Body of pancreas (tissue), 4 donors: ENCODE measurements around the gene ACAA1. TPM values are rescaled to one million over a fixed set of nuclear protein-coding genes. Genes with fewer than 3 reads are reported as not detected.

Experiments
- ATAC-seq: fragments of 150-250 bp; one replicate; pipeline ENCODE4 v1.9.1; 2016
- DNase-seq, 4 donors: peaks; one replicate each; pipeline ENCODE4 v3.0.0-alpha.2; 2019
- H3K27ac ChIP-seq, 4 donors: fragments of 200-600 bp; sonication (generic); 1 replicate in 3 of 4; 2 replicates in 1 of 4; pipeline versions ENCODE4 v1.5.1 to v1.6.1; 2016 to 2019; ENCODE audit warnings: mild to moderate bottlenecking in 1 of 4, mixed read lengths in 1 of 4, moderate library complexity in 1 of 4
- H3K27me3 ChIP-seq, 2 donors: fragments of 200-600 bp; sonication (generic); one replicate each; pipeline ENCODE4 v1.6.0; 2016; ENCODE audit warnings: mild to moderate bottlenecking in 1 of 2
- H3K36me3 ChIP-seq, 2 donors: fragments of 200-600 bp; sonication (generic); replicated peaks in 1 of 2; 2 replicates each; pipeline ENCODE4 v1.5.1; 2016; ENCODE audit warnings: low read depth in 2 of 2; ENCODE audit not compliant: insufficient read depth in 1 of 2
- H3K4me1 ChIP-seq: fragments of 200-600 bp; sonication (generic); one replicate; pipeline ENCODE4 v1.6.0; 2016
- H3K4me3 ChIP-seq, 2 donors: fragments of 200-600 bp; sonication (generic); 1 replicate in 1 of 2; 2 replicates in 1 of 2; pipeline ENCODE4 v1.5.1; 2016 to 2019
- H3K9me3 ChIP-seq, 3 donors: fragments of 200-600 bp; sonication (generic); 1 replicate in 2 of 3; 2 replicates in 1 of 3; pipeline ENCODE4 v1.5.1; 2016
- POLR2A ChIP-seq, 3 donors: fragments of 450-650 bp; IDR thresholded peaks; one replicate each; pipeline ENCODE4 v1.6.1; 2016; ENCODE audit warnings: antibody characterized with exemption in 3 of 3, mild to moderate bottlenecking in 2 of 3
- WGBS, 2 donors: methylation state at CpG; one replicate each; pipeline ENCODE4 v1.1.5; 2017; 5-methylcytosine and 5-hydroxymethylcytosine counted together
- intact Hi-C: fragments of 100-400 bp; cut with DNase I; formaldehyde crosslinking; loops from one replicate; pipeline ENCODE4 v1.15.1; 2023
- total RNA-seq, 2 donors: library from RNA; depleted of rRNA; stranded (reverse); fragments of >200 nt; gene quantifications; one replicate each; pipeline ENCODE4 v1.1.0, GENCODE V29; 2016
- TF ChIP-seq, protein P1 (sequence below), 7 experiments: fragments of 450-650 bp in 4 of 7; fragments of 200-600 bp in 3 of 7; sonication (generic) in 3 of 7; IDR thresholded peaks; one replicate each; pipeline ENCODE4 v1.5.1; 2016 to 2019; ENCODE audit warnings: antibody characterized with exemption in 7 of 7

ACAA1 gene
- total RNA-seq, 2 donors from 2014 or later: 91.8 to 92.6 TPM

DNA sequence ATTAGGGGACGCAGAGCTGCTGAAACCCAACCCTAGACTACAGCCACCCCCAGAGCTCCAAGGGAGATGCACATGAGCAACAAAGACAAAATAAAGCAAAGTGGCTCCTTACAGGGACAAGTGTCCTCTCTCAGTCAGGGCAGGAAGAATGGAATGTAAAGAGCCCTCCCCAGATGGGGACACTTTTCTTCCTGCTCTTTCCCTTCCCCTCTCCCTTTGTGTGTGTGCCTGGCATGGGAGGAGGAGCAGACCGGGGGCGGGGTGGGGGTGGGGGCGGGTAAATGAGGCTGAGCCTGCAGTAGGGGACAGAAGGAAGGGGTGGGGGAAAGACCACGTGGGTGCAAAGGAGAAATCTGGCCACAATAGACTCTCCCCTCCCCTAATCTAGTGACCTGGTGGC is 37.4 kb downstream of the ACAA1 start:
- no peaks in the 10 kb centered on the region for H3K9me3 ChIP-seq
- H3K27me3 ChIP-seq: no peaks in the 10 kb centered on the region
- H3K27ac ChIP-seq: no peak overlapping the region
- DNase-seq (no peak), ATAC-seq (no peak)
- intact Hi-C loops: no loop called here
- no peaks in the 10 kb centered on the region for H3K36me3 ChIP-seq
- WGBS, 2 donors: 26 to 62% methylated on average over 3 to 5 of the region's 5 CpGs
- no peak for TF ChIP-seq POLR2A (IDR thresholded peaks at IDR 0.05)
- TF ChIP-seq, protein P1, sequence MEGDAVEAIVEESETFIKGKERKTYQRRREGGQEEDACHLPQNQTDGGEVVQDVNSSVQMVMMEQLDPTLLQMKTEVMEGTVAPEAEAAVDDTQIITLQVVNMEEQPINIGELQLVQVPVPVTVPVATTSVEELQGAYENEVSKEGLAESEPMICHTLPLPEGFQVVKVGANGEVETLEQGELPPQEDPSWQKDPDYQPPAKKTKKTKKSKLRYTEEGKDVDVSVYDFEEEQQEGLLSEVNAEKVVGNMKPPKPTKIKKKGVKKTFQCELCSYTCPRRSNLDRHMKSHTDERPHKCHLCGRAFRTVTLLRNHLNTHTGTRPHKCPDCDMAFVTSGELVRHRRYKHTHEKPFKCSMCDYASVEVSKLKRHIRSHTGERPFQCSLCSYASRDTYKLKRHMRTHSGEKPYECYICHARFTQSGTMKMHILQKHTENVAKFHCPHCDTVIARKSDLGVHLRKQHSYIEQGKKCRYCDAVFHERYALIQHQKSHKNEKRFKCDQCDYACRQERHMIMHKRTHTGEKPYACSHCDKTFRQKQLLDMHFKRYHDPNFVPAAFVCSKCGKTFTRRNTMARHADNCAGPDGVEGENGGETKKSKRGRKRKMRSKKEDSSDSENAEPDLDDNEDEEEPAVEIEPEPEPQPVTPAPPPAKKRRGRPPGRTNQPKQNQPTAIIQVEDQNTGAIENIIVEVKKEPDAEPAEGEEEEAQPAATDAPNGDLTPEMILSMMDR (IDR thresholded peaks at IDR 0.05): no peak
- no peaks in the 10 kb centered on the region for H3K4me1 ChIP-seq
- no peak overlapping the region for H3K4me3 ChIP-seq

DNA sequence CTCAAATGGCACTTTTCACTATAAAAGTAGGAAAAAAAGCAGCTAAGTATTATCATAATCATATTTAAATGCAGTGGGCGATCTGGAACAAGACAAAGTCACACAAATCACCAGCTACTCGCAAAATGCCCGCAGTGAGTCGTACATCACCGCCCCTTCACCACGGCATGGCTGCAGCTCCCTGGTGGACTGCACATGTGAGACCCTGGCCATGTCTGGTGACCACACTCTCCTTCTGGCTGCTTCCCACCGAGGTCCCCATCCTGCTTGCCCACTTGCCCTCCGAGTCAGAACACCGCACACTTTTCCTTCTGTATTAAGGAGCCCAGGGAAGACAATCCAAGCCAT is 38.6 kb downstream of the ACAA1 start:
- intact Hi-C loops: no loop called here
- Histone ChIP-seq H3K27ac (no peak overlapping the region), H3K4me3 (no peak overlapping the region), H3K36me3 (no peaks in the 10 kb centered on the region), H3K9me3 (no peaks in the 10 kb centered on the region), H3K27me3 (no peaks in the 10 kb centered on the region), H3K4me1 (no peaks in the 10 kb centered on the region)
- no peak for TF ChIP-seq POLR2A (IDR thresholded peaks at IDR 0.05)
- TF ChIP-seq, protein P1 (IDR thresholded peaks at IDR 0.05): no peak
- WGBS, 2 donors: 84 to 87% methylated on average over 9 of the region's 9 CpGs
- DNase-seq (no peak), ATAC-seq (no peak)

DNA sequence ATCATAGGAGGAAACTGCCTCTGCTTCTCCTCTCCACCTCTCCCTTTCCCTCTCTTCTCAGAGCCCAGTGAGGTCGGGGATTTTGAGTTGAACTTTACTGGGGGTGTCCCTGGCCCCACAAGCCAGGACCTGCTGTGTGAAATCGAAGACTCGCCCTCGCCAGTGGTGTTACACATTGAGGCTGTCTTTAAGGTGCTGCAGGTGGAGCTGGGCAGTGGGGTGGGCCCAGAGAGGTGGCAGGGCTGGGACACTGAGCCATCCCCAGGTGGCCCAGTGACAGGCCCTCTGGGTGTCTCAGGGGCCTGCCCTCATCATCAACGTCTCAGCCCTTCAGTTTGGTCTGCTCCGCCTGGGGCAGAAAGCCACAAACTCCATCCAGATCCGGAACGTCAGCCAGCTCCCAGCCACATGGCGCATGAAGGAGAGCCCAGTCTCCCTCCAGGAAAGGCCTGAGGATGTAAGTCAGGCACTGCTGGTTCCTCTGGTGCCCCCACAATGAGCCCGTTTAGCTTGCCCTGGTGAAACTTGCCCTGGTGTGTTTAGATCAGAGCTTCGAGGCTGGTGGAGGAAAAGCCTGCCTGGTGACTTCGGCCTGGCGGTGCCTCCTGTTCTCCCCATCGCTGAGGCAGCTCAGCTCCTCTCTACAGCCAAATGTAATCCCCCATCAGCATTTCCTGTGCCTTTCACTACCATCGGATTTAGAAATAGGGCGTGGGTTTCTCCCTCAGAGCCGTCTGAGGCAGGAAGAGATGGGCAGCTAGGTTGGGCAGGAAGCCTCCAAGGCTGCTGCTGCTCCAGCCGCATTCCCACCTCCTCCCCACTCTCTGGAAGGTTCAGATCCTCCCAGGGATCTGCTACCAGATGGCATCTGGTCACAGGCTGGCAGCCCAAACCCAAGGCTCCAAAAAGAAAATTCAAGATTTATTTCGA is 39.2 kb downstream of the ACAA1 start:
- DNase-seq (no peak), ATAC-seq (no peak)
- intact Hi-C loops: no loop called here
- Histone ChIP-seq H3K36me3 (no peaks in the 10 kb centered on the region), H3K4me1 (no peaks in the 10 kb centered on the region), H3K4me3 (no peak overlapping the region), H3K9me3 (no peaks in the 10 kb centered on the region), H3K27me3 (no peaks in the 10 kb centered on the region), H3K27ac (no peak overlapping the region)
- WGBS, 2 donors: 68 to 74% methylated on average over 15 to 19 of the region's 19 CpGs
- TF ChIP-seq POLR2A (IDR thresholded peaks at IDR 0.05): no peak
- TF ChIP-seq, protein P1 (IDR thresholded peaks at IDR 0.05): no peak

DNA sequence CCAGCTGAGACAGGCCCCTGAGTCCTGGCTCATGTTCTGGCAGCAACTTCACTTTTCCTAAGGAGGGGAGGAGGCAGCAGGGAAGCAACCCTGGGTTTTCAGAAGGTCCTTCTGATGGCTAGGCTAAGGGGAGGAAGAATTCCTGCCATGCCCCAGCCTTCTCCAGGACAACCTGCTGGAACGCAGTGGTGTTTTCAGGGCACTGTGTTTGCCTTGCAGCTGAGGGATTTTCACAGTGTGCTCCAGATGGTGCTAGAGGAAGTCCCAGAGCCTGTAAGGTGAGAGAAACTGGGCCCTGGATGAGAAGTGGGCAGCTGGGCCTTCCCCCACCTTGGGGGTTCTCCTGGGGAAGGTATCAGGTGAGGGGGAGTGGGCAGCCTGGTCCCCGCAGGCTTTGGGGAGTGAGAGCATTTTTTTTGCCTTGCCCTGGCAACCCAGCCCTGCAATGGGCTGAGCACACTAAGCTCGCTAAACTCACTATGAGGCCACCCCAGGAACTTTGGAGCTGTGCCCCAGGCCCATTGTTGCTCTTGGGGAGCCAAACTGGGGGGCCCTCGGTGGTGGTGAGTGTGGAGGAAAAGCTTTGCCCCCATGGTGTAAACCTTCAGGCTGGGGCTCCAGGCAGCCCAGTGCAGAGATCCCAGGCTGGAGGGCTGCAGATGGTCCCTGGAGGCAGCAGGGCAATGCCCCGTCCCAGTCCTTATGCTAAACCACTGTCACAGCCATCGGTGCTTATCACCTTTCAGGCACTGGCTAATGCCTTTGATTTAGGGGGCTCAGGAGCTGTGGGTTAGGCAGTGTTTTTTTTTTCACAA is 41.1 kb downstream of the ACAA1 start:
- no peak for DNase-seq
- H3K36me3 ChIP-seq: no peaks in the 10 kb centered on the region
- TF ChIP-seq POLR2A (IDR thresholded peaks at IDR 0.05): no peak
- TF ChIP-seq, protein P1 (IDR thresholded peaks at IDR 0.05): no peak
- no peak for ATAC-seq
- H3K27ac ChIP-seq: no peak overlapping the region
- H3K9me3 ChIP-seq: no peaks in the 10 kb centered on the region
- intact Hi-C loops: no loop called here
- 62 to 67% methylated on average over 3 to 5 of the region's 6 CpGs for WGBS, 2 donors
- H3K27me3 ChIP-seq: no peaks in the 10 kb centered on the region
- no peaks in the 10 kb centered on the region for H3K4me1 ChIP-seq
- no peak overlapping the region for H3K4me3 ChIP-seq
